ENCODE measurements around the gene EXOSC10. TPM values are rescaled to one million over a fixed set of nuclear protein-coding genes. Genes with fewer than 3 reads are reported as not detected.

EXOSC10 gene
- total RNA-seq, 2 donors from 2014 or later: 20.5 to 22.0 TPM

DNA sequence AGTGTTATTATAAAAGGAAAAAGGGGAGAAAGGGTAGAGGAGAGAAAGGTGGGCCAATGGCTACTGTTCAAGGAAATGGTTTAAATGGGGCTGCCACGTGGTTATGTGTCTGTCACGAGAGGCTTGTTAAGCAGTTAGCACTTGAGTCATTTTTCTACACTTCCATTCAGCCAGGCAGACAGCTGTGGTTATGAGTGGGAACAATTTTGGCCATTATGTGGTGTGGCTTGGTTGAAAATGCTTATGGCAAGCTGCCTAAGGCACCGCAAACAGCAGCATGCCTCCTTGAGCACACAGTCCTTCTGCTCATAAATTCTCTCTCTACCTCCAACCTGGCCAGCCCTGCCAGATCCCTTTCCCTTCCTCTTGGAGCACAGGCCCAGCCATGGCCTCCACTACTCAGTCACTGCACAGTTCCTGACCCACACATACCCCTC lies 36.7 kb downstream of the EXOSC10 start:
- no peak overlapping the region for H3K27ac ChIP-seq
- H3K36me3 ChIP-seq: peaks cover 33% of the 10 kb centered on the region
- TF ChIP-seq, protein P1, sequence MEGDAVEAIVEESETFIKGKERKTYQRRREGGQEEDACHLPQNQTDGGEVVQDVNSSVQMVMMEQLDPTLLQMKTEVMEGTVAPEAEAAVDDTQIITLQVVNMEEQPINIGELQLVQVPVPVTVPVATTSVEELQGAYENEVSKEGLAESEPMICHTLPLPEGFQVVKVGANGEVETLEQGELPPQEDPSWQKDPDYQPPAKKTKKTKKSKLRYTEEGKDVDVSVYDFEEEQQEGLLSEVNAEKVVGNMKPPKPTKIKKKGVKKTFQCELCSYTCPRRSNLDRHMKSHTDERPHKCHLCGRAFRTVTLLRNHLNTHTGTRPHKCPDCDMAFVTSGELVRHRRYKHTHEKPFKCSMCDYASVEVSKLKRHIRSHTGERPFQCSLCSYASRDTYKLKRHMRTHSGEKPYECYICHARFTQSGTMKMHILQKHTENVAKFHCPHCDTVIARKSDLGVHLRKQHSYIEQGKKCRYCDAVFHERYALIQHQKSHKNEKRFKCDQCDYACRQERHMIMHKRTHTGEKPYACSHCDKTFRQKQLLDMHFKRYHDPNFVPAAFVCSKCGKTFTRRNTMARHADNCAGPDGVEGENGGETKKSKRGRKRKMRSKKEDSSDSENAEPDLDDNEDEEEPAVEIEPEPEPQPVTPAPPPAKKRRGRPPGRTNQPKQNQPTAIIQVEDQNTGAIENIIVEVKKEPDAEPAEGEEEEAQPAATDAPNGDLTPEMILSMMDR (IDR thresholded peaks at IDR 0.05): no peak
- no peaks in the 10 kb centered on the region for H3K27me3 ChIP-seq
- H3K4me3 ChIP-seq: no peak overlapping the region
- no peaks in the 10 kb centered on the region for H3K9me3 ChIP-seq
- H3K4me1 ChIP-seq: peaks cover 0 to 27% of the 10 kb centered on the region in 2 donors
- no peak for DNase-seq (ENCODE audit: low spot score)

DNA sequence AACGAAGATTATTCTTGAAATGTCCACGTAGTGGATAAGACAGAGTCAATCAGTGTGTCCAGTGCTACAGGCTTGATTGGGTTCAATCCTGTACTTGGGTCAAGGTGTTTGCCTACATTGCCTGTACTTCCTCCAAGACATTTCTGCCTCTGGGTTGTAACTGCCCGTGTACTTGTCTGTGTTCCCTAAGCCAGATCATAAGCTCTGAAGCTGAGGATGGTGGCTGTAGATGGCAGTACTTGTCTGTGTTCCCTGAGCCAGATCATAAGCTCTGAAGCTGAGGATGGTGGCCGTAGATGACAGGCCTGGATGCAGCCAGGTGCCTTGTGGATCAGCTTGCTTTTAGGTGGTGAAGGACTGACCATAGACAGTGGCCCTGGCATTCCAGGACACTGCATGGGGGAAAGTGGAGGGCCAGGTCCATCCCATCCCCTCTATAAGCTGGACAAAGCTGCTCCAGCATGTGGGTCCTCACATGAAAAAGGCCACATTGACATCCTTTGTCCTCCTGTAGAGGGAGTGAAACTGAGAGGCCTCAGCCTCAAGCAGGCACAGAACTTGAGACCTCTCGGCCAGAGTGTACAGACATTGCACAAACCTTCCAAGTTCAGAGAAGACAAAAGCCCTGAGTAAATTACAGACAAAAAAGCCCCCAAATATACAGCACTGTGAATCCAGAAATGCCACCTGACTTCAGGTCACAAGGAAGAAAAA lies 37.9 kb downstream of the EXOSC10 start:
- Histone ChIP-seq H3K4me3 (no peak overlapping the region), H3K27ac (no peak overlapping the region), H3K4me1 (peaks cover 0 to 27% of the 10 kb centered on the region in 2 donors), H3K36me3 (peaks cover 21% of the 10 kb centered on the region), H3K27me3 (no peaks in the 10 kb centered on the region), H3K9me3 (no peaks in the 10 kb centered on the region)
- no peak for DNase-seq (ENCODE audit: low spot score)
- TF ChIP-seq, protein P1 (IDR thresholded peaks at IDR 0.05): no peak

DNA sequence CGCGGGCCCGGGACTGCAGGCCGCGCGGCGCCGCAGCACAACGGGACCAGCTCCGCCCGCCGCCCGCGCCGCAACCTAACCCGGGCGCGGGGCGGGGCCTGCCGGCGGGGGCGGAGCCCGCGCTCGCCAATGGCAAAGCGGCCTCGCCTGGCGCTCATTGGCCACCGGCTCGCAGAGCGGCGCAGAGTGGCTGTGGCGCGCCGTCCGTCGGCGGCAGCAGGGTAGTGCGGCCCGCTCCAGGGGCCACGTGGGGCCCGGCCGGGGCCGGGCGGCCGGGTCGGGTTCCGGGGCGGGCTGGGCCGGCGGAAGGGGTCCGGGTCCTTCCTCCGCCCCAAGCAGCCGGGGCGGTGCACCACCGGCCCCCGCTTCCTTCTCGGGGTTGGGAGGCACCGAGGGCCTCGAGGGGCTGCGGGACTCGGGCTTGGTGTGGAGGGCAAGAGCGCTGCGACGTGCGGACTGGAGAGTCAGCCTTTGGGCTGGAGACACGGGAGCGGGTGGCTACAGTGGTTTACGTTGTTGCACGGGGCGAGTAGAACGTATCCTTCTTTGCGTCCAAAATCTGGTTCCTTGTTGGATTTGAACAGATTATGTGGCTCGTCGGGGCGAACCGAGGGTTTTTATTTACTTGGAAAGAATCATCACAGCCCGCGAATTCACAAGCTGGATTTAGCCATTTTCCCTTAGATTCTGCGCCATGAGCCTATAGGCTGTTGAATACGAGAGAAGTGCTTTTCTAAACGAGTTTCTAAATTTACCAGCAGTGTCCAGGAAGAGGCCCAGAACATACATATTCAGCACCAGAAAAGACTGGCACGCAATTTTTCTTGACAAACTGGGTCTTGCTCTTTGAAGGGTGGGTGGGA lies 39.5 kb downstream of the EXOSC10 start, which contains the start of gene SRM:
SRM (minus strand) TSS at position 51 of the 863 bp plus-strand sequence. CDS start 75 bp downstream, outside the sequence.
- Histone ChIP-seq H3K36me3 (peaks cover 18% of the 10 kb centered on the region), H3K4me1 (peaks cover 0 to 27% of the 10 kb centered on the region in 2 donors), H3K27me3 (no peaks in the 10 kb centered on the region), H3K9me3 (no peaks in the 10 kb centered on the region), H3K27ac (peak within 1 kb of the TSS; percentile 51 to 76), H3K4me3 (peak within 1 kb of the TSS; percentile 97 to 98)
- DNase-seq (ENCODE audit: low spot score): peak; percentile 84
- TF ChIP-seq, protein P1 (IDR thresholded peaks at IDR 0.05): peak; percentile 48 to 53

DNA sequence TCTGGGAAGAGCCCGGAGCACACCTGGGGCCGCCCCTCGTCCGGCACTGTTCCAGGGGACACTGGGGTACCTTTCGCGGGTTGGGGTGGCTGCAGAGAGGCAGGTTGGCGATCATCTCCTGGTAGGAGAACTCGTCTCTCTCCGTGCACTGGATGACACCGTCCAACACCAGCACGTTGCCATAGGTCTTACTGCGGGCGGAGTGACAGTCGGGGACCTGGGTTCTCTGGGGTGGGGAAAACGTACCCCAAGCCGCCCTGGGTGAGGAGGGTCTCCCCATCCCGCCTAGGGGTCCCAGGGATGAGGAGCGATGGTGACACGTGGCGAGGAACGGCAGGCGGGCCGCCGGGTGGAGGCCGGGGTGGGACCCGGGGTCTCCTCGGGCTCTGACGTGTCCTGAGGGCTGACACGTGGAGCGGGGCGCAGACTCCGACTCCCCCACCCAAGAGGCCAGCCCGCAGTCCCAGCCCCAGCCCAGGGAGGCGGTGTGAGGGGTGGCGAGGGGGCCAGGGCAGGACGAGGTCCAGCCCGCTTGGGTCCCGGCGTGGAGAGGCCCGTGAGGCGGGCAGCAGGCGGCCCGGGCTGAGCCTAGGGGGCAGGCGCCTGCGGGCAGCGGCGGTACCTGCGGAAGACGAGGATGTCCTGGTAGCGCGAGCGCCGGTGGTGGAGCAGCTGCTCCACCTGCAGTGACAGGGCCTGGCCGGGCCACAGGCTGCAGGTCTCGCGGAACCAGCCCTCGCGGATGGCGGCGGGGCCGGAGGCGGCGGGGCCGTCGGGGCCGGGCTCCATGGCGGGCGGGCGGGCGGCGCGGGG lies 40.3 kb downstream of the EXOSC10 start:
- Histone ChIP-seq H3K36me3 (peaks cover 18% of the 10 kb centered on the region), H3K27me3 (no peaks in the 10 kb centered on the region), H3K4me3 (peak overlapping the region; percentile 97 to 98), H3K9me3 (no peaks in the 10 kb centered on the region), H3K4me1 (peaks cover 0 to 27% of the 10 kb centered on the region in 2 donors), H3K27ac (peak overlapping the region; percentile 51 to 55)
- TF ChIP-seq, protein P1 (IDR thresholded peaks at IDR 0.05): no peak
- no peak for DNase-seq (ENCODE audit: low spot score)

DNA sequence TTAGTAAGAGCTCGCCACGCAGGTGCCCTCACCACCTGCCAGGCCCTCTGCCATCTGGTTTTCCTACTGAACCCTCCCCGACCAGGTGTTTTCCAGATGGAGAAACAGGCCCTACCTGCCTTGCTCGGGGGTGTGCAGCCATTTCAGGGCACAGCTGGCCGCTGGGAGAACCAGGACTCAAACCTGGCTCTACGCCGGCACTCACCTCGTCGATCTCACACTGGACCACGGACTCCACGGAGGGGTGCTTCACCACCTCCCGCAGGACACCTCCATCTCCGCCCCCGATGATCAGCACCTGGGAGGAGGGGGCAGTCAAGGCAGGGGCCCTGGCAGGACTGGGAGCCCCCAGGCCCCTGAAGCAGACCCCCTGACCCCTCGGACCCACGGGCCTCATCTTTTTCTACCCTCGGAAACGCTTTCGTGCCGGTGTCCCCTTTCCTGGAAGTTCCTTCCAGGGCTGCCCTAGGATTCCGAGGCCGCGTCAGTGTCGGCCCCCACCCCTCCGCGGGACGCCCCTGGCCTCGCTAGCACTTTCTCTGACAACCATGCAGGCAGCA lies 41.0 kb downstream of the EXOSC10 start:
- Histone ChIP-seq H3K4me3 (peak overlapping the region; percentile 97 to 98), H3K9me3 (no peaks in the 10 kb centered on the region), H3K36me3 (peaks cover 18% of the 10 kb centered on the region), H3K4me1 (peaks cover 0 to 27% of the 10 kb centered on the region in 2 donors), H3K27me3 (no peaks in the 10 kb centered on the region), H3K27ac (no peak overlapping the region)
- TF ChIP-seq, protein P1 (IDR thresholded peaks at IDR 0.05): no peak
- DNase-seq (ENCODE audit: low spot score): no peak

All from right atrium auricular region (tissue), 2 donors.